ENCODE results near the gene SNRPN. TPM values are rescaled to one million over a fixed set of nuclear protein-coding genes. Genes with fewer than 3 reads are reported as not detected.
"Not testable (repeated sequence)": the region's sequence is repeated elsewhere in the genome, so short reads cannot be mapped to it uniquely, and the experiment has no call there.

Gene SNRPN
- total RNA-seq, 5 donors from 2014 or later (not counting 1 experiment from before 2014, with no cell fraction given) = 111 to 124 (median 120) TPM

DNA sequence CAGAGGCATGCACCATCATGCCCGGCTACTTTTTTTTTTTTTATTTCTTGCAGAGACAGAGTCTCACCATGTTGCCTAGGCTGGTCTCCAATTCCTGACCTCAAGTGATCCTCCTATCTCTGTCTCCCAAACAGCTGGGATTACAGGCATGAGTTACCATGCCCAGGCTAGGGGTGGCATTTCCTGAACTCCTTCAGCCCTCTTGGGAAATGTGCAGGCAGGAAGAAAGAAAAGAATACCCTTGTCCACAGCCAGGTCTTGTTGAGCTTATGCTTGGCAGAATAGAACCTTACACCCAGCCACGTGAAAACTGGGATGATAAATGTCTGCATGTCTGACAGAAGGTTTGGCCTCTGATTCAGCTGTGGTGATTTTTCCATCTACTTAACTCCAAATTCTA, 30.2 kb upstream of the SNRPN start:
- WGBS (ENCODE audit: insufficient coverage) = 100% methylated on average over 1 of the region's 2 CpGs
- Mint-ChIP-seq H3K27me3 (no peaks in the 10 kb centered on the region), H3K36me3 (no peaks in the 10 kb centered on the region), H3K4me1 (no peaks in the 10 kb centered on the region), H3K4me3 (no peak overlapping the region), H3K27ac (no peak overlapping the region), H3K9me3 (peaks cover 11 to 29% (median 17%) of the 10 kb centered on the region in 3 donors)
- no peak for DNase-seq
- no peaks in the 10 kb centered on the region for H3K36me3 ChIP-seq (ENCODE audit: control insufficient read depth in 2 of 2, extremely low read depth in 1 of 2, insufficient read depth in 1 of 2, low read length in 1 of 2)
- ChIA-PET POLR2A (no interaction called here), CTCF (no interaction called here)
- no peak for ATAC-seq (replicated peaks in 1 of 4)
- peaks cover 0 to 7% of the 10 kb centered on the region in 2 experiments for H3K27me3 ChIP-seq (replicated peaks in 1 of 2; ENCODE audit: control insufficient read depth in 2 of 2, extremely low read depth in 1 of 2, insufficient read depth in 2 of 2, low read length in 1 of 2)
- H3K4me1 ChIP-seq (ENCODE audit: control insufficient read depth in 1 of 2, extremely low read depth in 1 of 2, insufficient read depth in 2 of 2, low read length in 2 of 2) = no peaks in the 10 kb centered on the region
- no peak overlapping the region for H3K27ac ChIP-seq (ENCODE audit: low read length)
- H3K4me3 ChIP-seq (ENCODE audit: control insufficient read depth in 1 of 2, extremely low read depth in 1 of 2, low read length in 1 of 2) = no peak overlapping the region
- H3K9me3 ChIP-seq = no peaks in the 10 kb centered on the region

DNA sequence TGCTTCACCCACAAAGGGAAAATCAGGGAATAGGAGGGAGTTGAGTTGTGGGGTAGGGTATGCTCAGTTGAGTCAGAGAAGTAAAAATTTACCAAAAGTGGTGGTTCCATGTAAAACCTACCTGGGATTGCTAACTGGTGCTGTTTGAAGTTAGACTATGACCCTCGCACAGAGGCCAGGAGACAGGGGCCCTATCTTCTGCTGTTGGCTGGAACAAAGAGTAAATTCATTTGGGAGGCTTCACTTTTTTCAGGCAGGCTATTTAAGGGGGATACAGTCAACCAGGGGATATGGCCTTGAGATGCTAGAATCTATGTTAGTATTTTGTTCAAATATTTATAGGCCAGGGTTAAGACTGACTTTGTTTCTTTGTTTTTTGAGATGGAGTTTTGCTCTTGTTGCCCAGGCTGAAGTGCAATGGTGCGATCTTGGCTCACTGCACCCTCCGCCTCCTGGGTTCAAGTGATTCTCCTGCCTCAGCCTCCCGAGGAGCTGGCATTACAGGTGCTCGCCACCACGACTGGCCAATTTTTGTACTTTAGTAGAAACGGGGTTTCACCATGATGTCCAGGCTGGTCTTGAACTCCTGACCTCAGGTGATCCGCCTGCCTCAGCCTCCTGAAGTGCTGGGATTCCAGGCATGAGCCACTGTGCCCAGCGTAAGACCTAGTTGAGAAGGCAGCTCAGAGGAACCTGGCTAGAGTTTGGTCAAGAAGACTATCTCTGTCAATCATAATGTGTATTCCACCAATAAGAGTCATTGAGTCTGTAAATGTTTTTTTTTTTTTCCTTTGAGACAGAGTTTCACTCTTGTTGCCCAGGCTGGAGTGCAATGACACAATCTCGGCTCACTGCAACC, 22.7 kb upstream of the SNRPN start:
- H3K4me3 Mint-ChIP-seq; H3K4me1 ChIP-seq (ENCODE audit: control insufficient read depth in 1 of 2, extremely low read depth in 1 of 2, insufficient read depth in 2 of 2, low read length in 2 of 2); H3K27me3 Mint-ChIP-seq; H3K27ac Mint-ChIP-seq; H3K36me3 Mint-ChIP-seq; DNase-seq; H3K27ac ChIP-seq (ENCODE audit: low read length); ATAC-seq (replicated peaks in 1 of 4); H3K36me3 ChIP-seq (ENCODE audit: control insufficient read depth in 2 of 2, extremely low read depth in 1 of 2, insufficient read depth in 1 of 2, low read length in 1 of 2); H3K4me3 ChIP-seq (ENCODE audit: control insufficient read depth in 1 of 2, extremely low read depth in 1 of 2, low read length in 1 of 2); H3K9me3 ChIP-seq; POLR2A ChIA-PET; H3K27me3 ChIP-seq (replicated peaks in 1 of 2; ENCODE audit: control insufficient read depth in 2 of 2, extremely low read depth in 1 of 2, insufficient read depth in 2 of 2, low read length in 1 of 2); H3K4me1 Mint-ChIP-seq: not testable (repeated sequence)
- CTCF ChIA-PET = interaction anchor here in 1 of 2 donors (0.7 kb wide), 1 partner anchor 110 kb away, joined by 3 read pairs; no protein-coding TSS in a partner anchor
- H3K9me3 Mint-ChIP-seq = peaks cover 13 to 24% (median 23%) of the 10 kb centered on the region in 3 donors
- 88% methylated on average over 8 of the region's 10 CpGs for WGBS (ENCODE audit: insufficient coverage)

- H3K9me3 ChIP-seq = no peaks in the 10 kb centered on the region
- no peaks in the 10 kb centered on the region for H3K36me3 ChIP-seq (ENCODE audit: control insufficient read depth in 2 of 2, extremely low read depth in 1 of 2, insufficient read depth in 1 of 2, low read length in 1 of 2)
- DNase-seq (no peak), ATAC-seq (replicated peaks in 1 of 4) (no peak)
- no peak overlapping the region for H3K4me3 ChIP-seq (ENCODE audit: control insufficient read depth in 1 of 2, extremely low read depth in 1 of 2, low read length in 1 of 2)
- ChIA-PET CTCF (no interaction called here), POLR2A (no interaction called here)
- Mint-ChIP-seq H3K4me1 (no peaks in the 10 kb centered on the region), H3K36me3 (no peaks in the 10 kb centered on the region), H3K4me3 (no peak overlapping the region), H3K9me3 (peaks cover 16 to 21% (median 17%) of the 10 kb centered on the region in 3 donors), H3K27me3 (no peaks in the 10 kb centered on the region), H3K27ac (no peak overlapping the region)
- WGBS (ENCODE audit: insufficient coverage) = 83% methylated on average over 2 of the region's 7 CpGs
- H3K27ac ChIP-seq (ENCODE audit: low read length) = no peak overlapping the region
- no peaks in the 10 kb centered on the region for H3K4me1 ChIP-seq (ENCODE audit: control insufficient read depth in 1 of 2, extremely low read depth in 1 of 2, insufficient read depth in 2 of 2, low read length in 2 of 2)
- peaks cover 0 to 3% of the 10 kb centered on the region in 2 experiments for H3K27me3 ChIP-seq (replicated peaks in 1 of 2; ENCODE audit: control insufficient read depth in 2 of 2, extremely low read depth in 1 of 2, insufficient read depth in 2 of 2, low read length in 1 of 2)
These were observed 21.1 kb upstream of the SNRPN start for GRCh38 chr15:24933716-24934115.

DNA sequence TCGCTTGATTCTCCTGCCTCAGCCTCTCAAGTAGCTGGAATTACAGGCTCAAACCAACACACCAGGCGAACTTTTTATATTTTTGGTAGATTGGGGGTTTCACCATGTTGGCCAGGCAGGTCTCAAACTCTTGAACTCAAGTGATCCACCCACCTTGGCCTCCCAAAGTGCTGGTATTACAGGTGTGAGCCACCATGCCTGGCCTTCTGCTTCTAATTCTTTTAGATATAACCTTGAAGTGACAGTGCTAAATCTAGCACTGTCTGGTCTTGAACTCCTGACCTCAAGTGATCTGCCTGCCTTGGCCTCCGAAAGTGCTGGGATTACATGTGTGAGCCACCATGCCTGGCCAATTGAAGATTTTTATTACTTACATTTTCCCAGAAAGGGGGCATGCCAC, 16.6 kb upstream of the SNRPN start:
- H3K4me3 ChIP-seq (ENCODE audit: control insufficient read depth in 1 of 2, extremely low read depth in 1 of 2, low read length in 1 of 2); H3K9me3 ChIP-seq; H3K36me3 Mint-ChIP-seq; H3K27ac Mint-ChIP-seq; H3K27me3 Mint-ChIP-seq; POLR2A ChIA-PET; H3K27me3 ChIP-seq (replicated peaks in 1 of 2; ENCODE audit: control insufficient read depth in 2 of 2, extremely low read depth in 1 of 2, insufficient read depth in 2 of 2, low read length in 1 of 2); H3K27ac ChIP-seq (ENCODE audit: low read length); H3K4me1 Mint-ChIP-seq; H3K4me3 Mint-ChIP-seq; ATAC-seq (replicated peaks in 1 of 4); DNase-seq; CTCF ChIA-PET; H3K36me3 ChIP-seq (ENCODE audit: control insufficient read depth in 2 of 2, extremely low read depth in 1 of 2, insufficient read depth in 1 of 2, low read length in 1 of 2); H3K4me1 ChIP-seq (ENCODE audit: control insufficient read depth in 1 of 2, extremely low read depth in 1 of 2, insufficient read depth in 2 of 2, low read length in 2 of 2): not testable (repeated sequence)
- 100% methylated on average over 1 of the region's 3 CpGs for WGBS (ENCODE audit: insufficient coverage)
- H3K9me3 Mint-ChIP-seq = peaks cover 14 to 29% (median 24%) of the 10 kb centered on the region in 3 donors

DNA sequence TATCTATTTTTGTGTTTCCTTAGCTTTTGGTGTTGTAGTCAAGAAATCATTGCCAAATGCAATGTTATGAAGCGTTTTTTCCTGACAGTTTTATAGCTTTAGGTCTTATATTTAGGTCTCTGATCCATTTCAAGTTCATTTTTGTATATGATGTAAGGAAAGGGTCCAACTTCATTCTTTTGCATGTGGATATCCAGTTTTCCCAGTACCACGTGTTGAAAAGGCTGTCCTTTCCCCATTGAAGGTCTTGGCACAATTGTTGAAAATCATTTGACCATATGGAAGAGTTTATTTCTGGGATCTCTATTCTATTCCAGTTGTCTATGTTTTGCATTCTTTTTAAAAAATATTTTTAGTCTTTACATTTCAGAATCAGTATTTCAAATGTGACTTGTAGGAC, 14.6 kb upstream of the SNRPN start:
- Histone ChIP-seq H3K4me3 (ENCODE audit: control insufficient read depth in 1 of 2, extremely low read depth in 1 of 2, low read length in 1 of 2) (no peak overlapping the region), H3K4me1 (ENCODE audit: control insufficient read depth in 1 of 2, extremely low read depth in 1 of 2, insufficient read depth in 2 of 2, low read length in 2 of 2) (no peaks in the 10 kb centered on the region), H3K36me3 (ENCODE audit: control insufficient read depth in 2 of 2, extremely low read depth in 1 of 2, insufficient read depth in 1 of 2, low read length in 1 of 2) (no peaks in the 10 kb centered on the region), H3K27me3 (replicated peaks in 1 of 2; ENCODE audit: control insufficient read depth in 2 of 2, extremely low read depth in 1 of 2, insufficient read depth in 2 of 2, low read length in 1 of 2) (no peaks in the 10 kb centered on the region), H3K9me3 (no peaks in the 10 kb centered on the region), H3K27ac (ENCODE audit: low read length) (no peak overlapping the region)
- no peak overlapping the region for H3K4me3 Mint-ChIP-seq
- H3K9me3 Mint-ChIP-seq = peaks cover 13 to 28% (median 22%) of the 10 kb centered on the region in 3 donors
- no peak for ATAC-seq (replicated peaks in 1 of 4)
- WGBS (ENCODE audit: insufficient coverage) = no CpG with 5 or more reads among the region's 2 CpGs
- no peaks in the 10 kb centered on the region for H3K4me1 Mint-ChIP-seq
- H3K36me3 Mint-ChIP-seq = no peaks in the 10 kb centered on the region
- ChIA-PET POLR2A (no interaction called here), CTCF (no interaction called here)
- H3K27me3 Mint-ChIP-seq = no peaks in the 10 kb centered on the region
- DNase-seq = no peak
- no peak overlapping the region for H3K27ac Mint-ChIP-seq

DNA sequence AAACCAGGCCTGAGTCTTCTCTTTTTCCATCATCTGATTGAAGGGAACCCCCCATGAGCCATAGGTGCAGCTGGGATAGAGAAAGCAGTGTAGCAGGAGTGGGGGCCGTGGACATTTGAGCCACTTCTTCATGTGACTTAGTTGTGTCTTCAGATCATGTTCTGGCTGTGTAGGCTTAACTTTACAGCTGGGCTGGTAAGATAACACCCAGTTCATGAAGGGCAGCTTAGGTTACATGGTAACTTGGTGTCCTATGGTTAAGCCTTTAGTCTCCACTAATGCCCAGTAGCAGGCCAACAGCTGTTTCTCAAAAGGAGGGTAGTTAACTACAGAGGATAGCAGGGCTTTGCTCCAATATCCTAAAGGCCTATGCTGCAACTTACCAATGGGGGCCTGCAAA, 11.4 kb upstream of the SNRPN start:
- CTCF ChIA-PET = no interaction called here
- Histone ChIP-seq H3K4me3 (ENCODE audit: control insufficient read depth in 1 of 2, extremely low read depth in 1 of 2, low read length in 1 of 2) (no peak overlapping the region), H3K9me3 (no peaks in the 10 kb centered on the region), H3K36me3 (ENCODE audit: control insufficient read depth in 2 of 2, extremely low read depth in 1 of 2, insufficient read depth in 1 of 2, low read length in 1 of 2) (no peaks in the 10 kb centered on the region), H3K27ac (ENCODE audit: low read length) (no peak overlapping the region), H3K4me1 (ENCODE audit: control insufficient read depth in 1 of 2, extremely low read depth in 1 of 2, insufficient read depth in 2 of 2, low read length in 2 of 2) (no peaks in the 10 kb centered on the region), H3K27me3 (replicated peaks in 1 of 2; ENCODE audit: control insufficient read depth in 2 of 2, extremely low read depth in 1 of 2, insufficient read depth in 2 of 2, low read length in 1 of 2) (no peaks in the 10 kb centered on the region)
- no peaks in the 10 kb centered on the region for H3K27me3 Mint-ChIP-seq
- no peaks in the 10 kb centered on the region for H3K4me1 Mint-ChIP-seq
- H3K27ac Mint-ChIP-seq = no peak overlapping the region
- POLR2A ChIA-PET = no interaction called here
- peaks cover 10 to 17% (median 10%) of the 10 kb centered on the region in 3 donors for H3K9me3 Mint-ChIP-seq
- H3K36me3 Mint-ChIP-seq = no peaks in the 10 kb centered on the region
- WGBS (ENCODE audit: insufficient coverage) = 86% methylated on average over 1 of the region's 1 CpG
- DNase-seq (no peak), ATAC-seq (replicated peaks in 1 of 4) (no peak)
- no peak overlapping the region for H3K4me3 Mint-ChIP-seq
